WERI-Rb-1 (cell line): ENCODE results near the gene TMEM25.

Experiments used
- DNase-seq: peaks from one replicate; pipeline ENCODE4 v3.0.0-alpha.2; 2020
- H3K27ac ChIP-seq: fragments of 250-450 bp; sonication (Bioruptor Pico); 2 replicates; pipeline ENCODE4 v1.5.1; 2020; ENCODE audit warnings: mild to moderate bottlenecking, moderate library complexity
- H3K27me3 ChIP-seq: fragments of 250-450 bp; sonication (Bioruptor Pico); 2 replicates; pipeline ENCODE4 v1.5.1; 2021; ENCODE audit warnings: mild to moderate bottlenecking, low read depth, moderate library complexity; ENCODE audit not compliant: insufficient read depth, severe bottlenecking
- H3K36me3 ChIP-seq: fragments of 250-450 bp; sonication (Bioruptor Pico); 2 replicates; pipeline ENCODE4 v1.5.1; 2020; ENCODE audit warnings: mild to moderate bottlenecking, moderate library complexity
- H3K4me3 ChIP-seq: 2 replicates; pipeline ENCODE4 v1.5.1; 2011; ENCODE audit warnings: low read depth, mild to moderate bottlenecking, control low read depth, low read length
- H3K9me3 ChIP-seq: fragments of 250-450 bp; sonication (Bioruptor Pico); 2 replicates; pipeline ENCODE4 v1.5.1; 2021; ENCODE audit warnings: mild to moderate bottlenecking, moderate library complexity; ENCODE audit not compliant: severe bottlenecking
- CTCF ChIP-seq: IDR thresholded peaks from 2 replicates; pipeline ENCODE4 v1.5.1; 2011; ENCODE audit warnings: low read depth, mild to moderate bottlenecking, control low read depth, inconsistent platforms, low read length

TMEM25 gene

GRCh38 chr11:118537409-118537980 is 6.5 kb downstream of the TMEM25 start:
- no peak overlapping the region for H3K27ac ChIP-seq
- no peaks in the 10 kb centered on the region for H3K9me3 ChIP-seq
- DNase-seq = no peak
- no peak overlapping the region for H3K4me3 ChIP-seq
- peaks cover 9% of the 10 kb centered on the region for H3K36me3 ChIP-seq
- no peaks in the 10 kb centered on the region for H3K27me3 ChIP-seq
- TF ChIP-seq CTCF = no peak

DNA sequence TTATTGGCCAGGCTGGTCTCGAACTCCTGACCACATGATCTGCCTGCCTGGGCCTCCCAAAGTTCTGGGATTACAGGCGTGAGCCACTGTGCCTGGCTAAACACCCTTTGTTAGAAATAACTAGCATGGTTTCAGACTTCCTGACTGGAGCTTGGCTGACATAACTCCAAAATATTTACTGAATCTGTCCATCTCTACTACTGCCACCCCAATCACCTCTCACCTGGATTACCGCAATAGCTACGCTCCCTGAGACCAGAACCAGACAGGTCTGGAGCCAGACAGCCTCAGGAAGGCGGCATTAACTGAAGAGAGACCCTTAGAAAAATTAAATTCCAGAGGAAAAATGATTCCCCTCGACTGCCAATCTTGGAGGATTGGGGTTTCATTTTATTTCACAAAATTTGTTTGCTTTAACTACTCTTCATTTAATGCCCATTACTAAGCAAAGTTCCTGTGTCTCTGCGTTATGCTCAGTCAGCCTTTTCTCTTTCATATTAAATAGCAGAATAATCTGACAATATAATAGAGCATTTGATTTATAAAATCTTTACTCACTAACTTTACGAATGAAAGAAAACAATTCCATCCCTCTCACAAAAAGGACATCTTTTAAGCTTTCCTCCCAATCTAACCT is 13.1 kb downstream of the TMEM25 start:
- Histone ChIP-seq H3K36me3 (peaks cover 14% of the 10 kb centered on the region; the same call in 1 of the 2 replicates), H3K9me3 (no peaks in the 10 kb centered on the region), H3K27ac (no peak overlapping the region), H3K27me3 (no peaks in the 10 kb centered on the region), H3K4me3 (no peak overlapping the region)
- no peak for TF ChIP-seq CTCF
- DNase-seq = no peak

DNA sequence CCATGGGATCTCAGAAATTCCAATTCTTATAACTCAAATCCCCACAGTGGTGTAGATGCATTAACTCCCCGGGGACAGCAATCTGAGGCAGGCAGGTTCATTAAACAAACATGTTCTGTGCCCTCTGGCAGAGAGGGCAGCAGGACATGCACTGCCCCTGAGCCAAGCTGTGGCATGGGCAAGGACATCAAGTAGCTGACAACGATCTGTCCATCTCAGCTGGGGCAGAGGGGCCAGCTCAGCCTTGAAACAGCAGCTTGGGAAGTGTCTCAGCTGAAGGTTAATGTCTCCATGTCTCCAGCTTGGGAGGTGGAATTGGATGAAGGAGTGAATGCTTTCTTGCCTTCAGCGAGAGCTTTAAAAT is 13.6 kb downstream of the TMEM25 start:
- Histone ChIP-seq H3K4me3 (no peak overlapping the region), H3K27me3 (no peaks in the 10 kb centered on the region)

DNA sequence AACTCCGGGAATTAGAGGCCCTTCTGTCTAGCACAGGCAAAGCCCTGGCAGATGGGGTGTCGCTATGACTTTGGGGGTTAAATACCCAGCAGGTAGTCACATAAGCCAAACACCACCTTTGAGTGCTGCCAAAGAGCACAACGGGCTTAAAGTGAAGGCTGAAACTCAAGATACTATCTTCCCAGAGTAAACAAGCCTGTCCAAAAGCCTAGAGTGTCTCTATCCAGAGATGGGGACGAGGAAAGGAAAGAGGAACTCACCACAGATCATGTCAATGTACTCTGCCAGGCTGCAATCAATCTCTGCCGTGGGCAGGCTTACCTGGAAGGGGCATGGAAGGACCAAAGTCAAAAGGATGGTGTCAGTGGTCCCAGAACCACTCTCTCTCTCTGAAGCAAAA is 14.5 kb downstream of the TMEM25 start:
- Histone ChIP-seq H3K4me3 (no peak overlapping the region), H3K36me3 (peaks cover 14% of the 10 kb centered on the region), H3K9me3 (no peaks in the 10 kb centered on the region), H3K27ac (no peak overlapping the region), H3K27me3 (no peaks in the 10 kb centered on the region)
- no peak for DNase-seq
- TF ChIP-seq CTCF = no peak

More for the DNA sequence above, 13.6 kb downstream of the TMEM25 start:
- no peak for TF ChIP-seq CTCF
- peaks cover 14% of the 10 kb centered on the region; the same call in 1 of the 2 replicates for H3K36me3 ChIP-seq
- DNase-seq = no peak
- H3K27ac ChIP-seq = no peak overlapping the region
- no peaks in the 10 kb centered on the region for H3K9me3 ChIP-seq

GRCh38 chr11:118547132-118547531 is 16.1 kb downstream of the TMEM25 start:
- H3K27ac ChIP-seq = no peak overlapping the region
- no peak for TF ChIP-seq CTCF
- no peak for DNase-seq
- peaks cover 20% of the 10 kb centered on the region for H3K36me3 ChIP-seq
- H3K4me3 ChIP-seq = no peak overlapping the region
- H3K9me3 ChIP-seq = no peaks in the 10 kb centered on the region
- no peaks in the 10 kb centered on the region for H3K27me3 ChIP-seq

GRCh38 chr11:118552341-118552740 is 21.3 kb downstream of the TMEM25 start:
- Histone ChIP-seq H3K36me3 (peaks cover 24% of the 10 kb centered on the region), H3K4me3 (no peak overlapping the region), H3K27me3 (no peaks in the 10 kb centered on the region), H3K9me3 (no peaks in the 10 kb centered on the region), H3K27ac (no peak overlapping the region)
- no peak for TF ChIP-seq CTCF
- DNase-seq = no peak
